K562 (cell line): ENCODE measurements around the gene CABP4. TPM values are rescaled to one million over a fixed set of nuclear protein-coding genes. Genes with fewer than 3 reads are reported as not detected.

ENCODE experiments used
- CBX1 ChIP-seq: sonication (generic); IDR thresholded peaks from 2 replicates; pipeline ENCODE4 v1.6.1; 2016; ENCODE audit warnings: antibody characterized with exemption, low read depth, mild to moderate bottlenecking
- CREB1 ChIP-seq, 2 experiments: sonication (generic) in 1 of 2; formaldehyde crosslinking in 1 of 2; IDR thresholded peaks; 2 replicates each; pipeline versions ENCODE4 v1.6.1 to v1.8.0; 2012 to 2022; ENCODE audit warnings: inconsistent platforms in 1 of 2, mild to moderate bottlenecking in 1 of 2, missing genetic modification reagents in 1 of 2, moderate library complexity in 1 of 2
- CREM ChIP-seq: IDR thresholded peaks from 2 replicates; pipeline ENCODE4 v1.6.1; 2014; ENCODE audit warnings: antibody characterized with exemption, low read depth
- CSDE1 ChIP-seq, 2 experiments: fragments of 450-650 bp; IDR thresholded peaks; 2 replicates each; pipeline ENCODE4 v1.6.1; 2016; ENCODE audit warnings: mild to moderate bottlenecking in 1 of 2
- KLF1 ChIP-seq: fragments of 450-650 bp; IDR thresholded peaks from 2 replicates; pipeline ENCODE4 v1.6.1; 2016; ENCODE audit warnings: missing genetic modification characterization, missing compliant biosample characterization
- NR2C2 ChIP-seq, 2 experiments: fragments of 200-800 bp in 1 of 2; sonication (Bioruptor generic) in 1 of 2; sonication (generic) in 1 of 2; formaldehyde crosslinking in 1 of 2; IDR thresholded peaks; 2 replicates each; pipeline versions ENCODE4 v1.6.1 to v1.8.0; 2016 to 2022; ENCODE audit warnings: mild to moderate bottlenecking in 1 of 2, missing compliant biosample characterization in 1 of 2, missing genetic modification characterization in 1 of 2, missing genetic modification reagents in 1 of 2
- NR3C1 ChIP-seq: sonication (generic); formaldehyde crosslinking; IDR thresholded peaks from 2 replicates; pipeline ENCODE4 v1.8.1; 2022; ENCODE audit warnings: missing genetic modification reagents
- POLR2A ChIP-seq: fragments of 450-650 bp; conservative IDR thresholded peaks from 2 replicates; pipeline ENCODE4 v1.6.1; 2016
- POLR2AphosphoS2 ChIP-seq: IDR thresholded peaks from 2 replicates; pipeline ENCODE4 v1.6.1; 2012; ENCODE audit warnings: low read length, improper control_type of control experiment
- RHOXF2B ChIP-seq: fragments of 250-450 bp; sonication (Bioruptor Pico); conservative IDR thresholded peaks from 2 replicates; pipeline ENCODE4 v1.5.1; 2021
- RNF2 ChIP-seq: sonication (generic); IDR thresholded peaks from 2 replicates; pipeline ENCODE4 v1.6.1; 2016
- SP1 ChIP-seq: sonication (generic); formaldehyde crosslinking; IDR thresholded peaks from 2 replicates; pipeline ENCODE4 v1.8.1; 2022; ENCODE audit warnings: mild to moderate bottlenecking, missing genetic modification reagents
- SRSF1 ChIP-seq: fragments of 200-400 bp; formaldehyde crosslinking; IDR thresholded peaks from 2 replicates; pipeline ENCODE4 v1.6.1; 2017; ENCODE audit warnings: mild to moderate bottlenecking, low read depth, low read length, moderate library complexity
- SRSF9 ChIP-seq: fragments of 200-400 bp; formaldehyde crosslinking; IDR thresholded peaks from 2 replicates; pipeline ENCODE4 v1.6.1; 2017; ENCODE audit warnings: low read depth, low read length, borderline replicate concordance
- TBP ChIP-seq: optimal IDR thresholded peaks from 2 replicates; pipeline ENCODE3; 2011; ENCODE audit warnings: low read depth, low read length, improper control_type of control experiment
- TCF7 ChIP-seq: sonication (generic); IDR thresholded peaks from 2 replicates; pipeline ENCODE4 v1.6.1; 2016; ENCODE audit warnings: antibody characterized with exemption, borderline replicate concordance
- TCFL5 ChIP-seq: fragments of 250-450 bp; sonication (Bioruptor Pico); conservative IDR thresholded peaks from 2 replicates; pipeline ENCODE4 v1.6.1; 2021; ENCODE audit warnings: mild to moderate bottlenecking, moderate library complexity, matching md5 sums
- TEAD4 ChIP-seq, 2 experiments: sonication (generic) in 1 of 2; formaldehyde crosslinking in 1 of 2; IDR thresholded peaks; 2 replicates each; pipeline versions ENCODE4 v1.6.1 to v1.8.0; 2012 to 2022; ENCODE audit warnings: borderline replicate concordance in 1 of 2, inconsistent platforms in 1 of 2, low read length in 1 of 2, mild to moderate bottlenecking in 1 of 2, missing genetic modification reagents in 1 of 2
- USF1 ChIP-seq: sonication (generic); formaldehyde crosslinking; IDR thresholded peaks from 2 replicates; pipeline ENCODE4 v1.9.0; 2022; ENCODE audit warnings: mild to moderate bottlenecking, missing genetic modification reagents
- ZBTB33 ChIP-seq: sonication (generic); formaldehyde crosslinking; IDR thresholded peaks from 2 replicates; pipeline ENCODE4 v1.8.1; 2023; ENCODE audit warnings: mild to moderate bottlenecking, missing genetic modification reagents
- ZNF143 ChIP-seq: sonication (generic); formaldehyde crosslinking; IDR thresholded peaks from 2 replicates; pipeline ENCODE4 v1.9.0; 2022; ENCODE audit warnings: mild to moderate bottlenecking, missing genetic modification reagents
- polyA plus RNA-seq, 8 experiments: library from polyadenylated mRNA; depleted of rRNA in 4 of 8; stranded (reverse) in 5 of 8; unstranded in 3 of 8; fragments of >200 nt; fragmentation: Nextera tagmentation in 2 of 8; fragmentation: Illumina TruSeq in 1 of 8; extraction: Ambion mirVana in 2 of 8; extraction: Trizol in 1 of 8; gene quantifications; 2 replicates each; pipeline versions ENCODE4 v1.2.1 to v1.2.3, GENCODE V29; 2011 to 2014; ENCODE audit warnings: inconsistent platforms in 1 of 8, missing spikeins in 1 of 8
- total RNA-seq, 7 experiments: library from RNA; depleted of rRNA in 6 of 7; stranded (reverse); fragments of >200 nt in 6 of 7; fragmentation: Illumina TruSeq in 2 of 7; extraction: Trizol in 2 of 7; gene quantifications; 2 replicates each; pipeline versions ENCODE4 v1.2.1 to v1.2.3, GENCODE V29; 2011 to 2021; ENCODE audit warnings: low replicate concordance in 1 of 7
- TF ChIP-seq, protein P1 (sequence below): fragments of 250-450 bp; sonication (Bioruptor Pico); IDR thresholded peaks from 2 replicates; pipeline ENCODE4 v1.4.0; 2020
- TF ChIP-seq, protein P2 (sequence below): sonication (generic); formaldehyde crosslinking; IDR thresholded peaks from 2 replicates; pipeline ENCODE4 v1.9.0; 2022; ENCODE audit warnings: mild to moderate bottlenecking, missing genetic modification reagents

Gene CABP4
- total and polyA plus RNA-seq, 9 of the 15 experiments (the other 6 are each of a cell fraction or from before 2014, with no cell fraction given) = 0.11 TPM; not detected in 8

GRCh38 chr11:67482827-67483798, 28.0 kb downstream of the CABP4 start, which contains the start of gene AIP (continued):
- TF ChIP-seq NR3C1 (CRISPR knock-in tag) (peak; percentile 98), SRSF1 (no peak), KLF1 (tag) (no peak), SP1 (peak; percentile 98), POLR2AphosphoS2 (peak; percentile 63; the same call in 1 of the 2 replicates), TBP (peak; percentile 87), POLR2A (peak; percentile 81), CREM (peak; percentile 81), SRSF9 (no peak), ZBTB33 (CRISPR knock-in tag) (peak; percentile 97), RNF2 (peak; percentile 99), TCF7 (0 out of 2 replicates have a peak, but pooled peaks have one; percentile 37), ZNF143 (CRISPR knock-in tag) (peak; percentile 64), CBX1 (peak; percentile 92), RHOXF2B (CRISPR knock-in tag) (no peak), CSDE1 (IDR thresholded peaks at IDR 0.05) (peak in 1 of 2 experiments; percentile 51; a peak in 1 of 4 replicates), TEAD4 (IDR thresholded peaks at IDR 0.05; ENCODE audit: low read length) (0 out of 2 replicates have a peak, but pooled peaks have one; percentile 35), TEAD4 (CRISPR knock-in tag; IDR thresholded peaks at IDR 0.05; ENCODE audit: borderline replicate concordance) (peak; percentile 95; the same call in 1 of the 2 replicates), CREB1 (IDR thresholded peaks at IDR 0.05) (peak; percentile 56; the same call in 1 of the 2 replicates), CREB1 (CRISPR knock-in tag; IDR thresholded peaks at IDR 0.05) (peak; percentile 85; the same call in 1 of the 2 replicates), USF1 (CRISPR knock-in tag) (peak; percentile 75), NR2C2 (CRISPR knock-in tag; IDR thresholded peaks at IDR 0.05) (peak; percentile 93), NR2C2 (tag; IDR thresholded peaks at IDR 0.05) (peak; percentile 84), TCFL5 (no peak)
- TF ChIP-seq, protein P1, sequence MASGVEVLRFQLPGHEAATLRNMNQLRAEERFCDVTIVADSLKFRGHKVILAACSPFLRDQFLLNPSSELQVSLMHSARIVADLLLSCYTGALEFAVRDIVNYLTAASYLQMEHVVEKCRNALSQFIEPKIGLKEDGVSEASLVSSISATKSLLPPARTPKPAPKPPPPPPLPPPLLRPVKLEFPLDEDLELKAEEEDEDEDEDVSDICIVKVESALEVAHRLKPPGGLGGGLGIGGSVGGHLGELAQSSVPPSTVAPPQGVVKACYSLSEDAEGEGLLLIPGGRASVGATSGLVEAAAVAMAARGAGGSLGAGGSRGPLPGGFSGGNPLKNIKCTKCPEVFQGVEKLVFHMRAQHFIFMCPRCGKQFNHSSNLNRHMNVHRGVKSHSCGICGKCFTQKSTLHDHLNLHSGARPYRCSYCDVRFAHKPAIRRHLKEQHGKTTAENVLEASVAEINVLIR (CRISPR knock-in tag) = 0 out of 2 replicates have a peak, but pooled peaks have one; percentile 8
- TF ChIP-seq, protein P2, sequence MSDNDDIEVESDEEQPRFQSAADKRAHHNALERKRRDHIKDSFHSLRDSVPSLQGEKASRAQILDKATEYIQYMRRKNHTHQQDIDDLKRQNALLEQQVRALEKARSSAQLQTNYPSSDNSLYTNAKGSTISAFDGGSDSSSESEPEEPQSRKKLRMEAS = peak; percentile 100
